Stimulated activated naive CD8-positive, alpha-beta T cell treated with anti-CD3 and anti-CD28 coated beads, Interleukin-15, amount 100 ng/mL, for 72 hours (primary cell): ENCODE data around the gene ANO3.

Source experiments
- ATAC-seq: fragments of 150-1000 bp; cut with Tn5 transposase; 2 replicates; pipeline ENCODE4 v1.10.0; 2021; ENCODE audit warnings: mild to moderate bottlenecking, moderate library complexity
- DNase-seq, 2 donors: peaks; one replicate each; pipeline ENCODE4 v3.0.0; 2021 to 2022
- H3K27ac Mint-ChIP-seq, 2 donors: one replicate each; pipeline ENCODE4 v1.8.0; 2022; ENCODE audit warnings: mild to moderate bottlenecking in 2 of 2, mixed read lengths in 2 of 2, moderate library complexity in 2 of 2
- H3K27me3 Mint-ChIP-seq: one replicate; pipeline ENCODE4 v1.8.0; 2022; ENCODE audit warnings: mixed read lengths
- H3K4me1 Mint-ChIP-seq: one replicate; pipeline ENCODE4 v1.8.0; 2022; ENCODE audit warnings: mild to moderate bottlenecking, mixed read lengths
- H3K4me3 Mint-ChIP-seq, 2 donors: one replicate each; pipeline ENCODE4 v1.8.0; 2022; ENCODE audit warnings: mild to moderate bottlenecking in 2 of 2, mixed read lengths in 2 of 2, moderate library complexity in 1 of 2
- H3K9me3 Mint-ChIP-seq, 2 donors: one replicate each; pipeline ENCODE4 v1.8.0; 2022; ENCODE audit warnings: mixed read lengths in 2 of 2

ANO3 gene

DNA sequence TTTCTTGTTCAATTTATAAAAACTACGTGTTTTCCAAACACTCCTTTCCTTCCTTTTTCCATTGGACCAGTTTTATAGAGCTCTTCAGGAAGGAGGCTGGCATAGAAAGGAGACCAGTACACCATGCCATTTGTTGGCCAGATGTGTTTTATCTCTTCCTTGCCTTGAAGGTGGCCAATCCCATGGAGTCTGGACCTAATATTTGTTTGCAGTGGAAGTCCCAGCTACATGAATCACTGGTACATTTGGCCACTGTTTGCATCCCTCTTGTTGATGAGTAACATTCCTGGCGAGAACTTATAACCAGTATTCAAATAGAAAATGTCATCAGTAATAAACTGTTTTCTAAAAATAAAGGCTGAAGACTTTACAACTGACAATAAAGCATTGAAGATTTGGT lies 110.2 kb downstream of the ANO3 start:
- no peak for ATAC-seq
- DNase-seq = no peak
- Mint-ChIP-seq H3K9me3 (peaks cover 0 to 7% of the 10 kb centered on the region in 2 donors), H3K4me3 (no peak overlapping the region), H3K27me3 (no peaks in the 10 kb centered on the region), H3K27ac (no peak overlapping the region), H3K4me1 (no peaks in the 10 kb centered on the region)

DNA sequence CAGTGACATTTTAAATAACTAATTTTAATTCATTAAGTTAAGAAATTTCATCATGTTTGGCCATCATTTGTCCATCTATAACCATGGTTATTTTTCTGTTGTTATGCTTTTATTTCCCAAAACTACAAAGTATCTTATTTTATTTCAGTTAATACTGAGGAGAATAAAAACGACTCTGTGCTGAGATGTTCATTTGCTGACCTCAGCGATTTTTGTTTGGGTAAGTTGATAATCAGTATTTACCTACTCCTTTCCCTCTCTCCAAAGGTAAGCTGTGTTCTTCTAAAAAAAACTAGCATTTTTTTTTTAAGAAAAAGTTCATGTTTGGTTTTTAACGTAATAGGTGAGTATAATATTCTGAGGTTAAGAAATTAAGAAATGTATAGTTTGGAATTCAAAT lies 111.7 kb downstream of the ANO3 start:
- Mint-ChIP-seq H3K9me3 (peaks cover under 1 to 8% of the 10 kb centered on the region in 2 donors), H3K27me3 (no peaks in the 10 kb centered on the region), H3K27ac (no peak overlapping the region), H3K4me1 (no peaks in the 10 kb centered on the region), H3K4me3 (no peak overlapping the region)
- ATAC-seq (no peak), DNase-seq (no peak)

DNA sequence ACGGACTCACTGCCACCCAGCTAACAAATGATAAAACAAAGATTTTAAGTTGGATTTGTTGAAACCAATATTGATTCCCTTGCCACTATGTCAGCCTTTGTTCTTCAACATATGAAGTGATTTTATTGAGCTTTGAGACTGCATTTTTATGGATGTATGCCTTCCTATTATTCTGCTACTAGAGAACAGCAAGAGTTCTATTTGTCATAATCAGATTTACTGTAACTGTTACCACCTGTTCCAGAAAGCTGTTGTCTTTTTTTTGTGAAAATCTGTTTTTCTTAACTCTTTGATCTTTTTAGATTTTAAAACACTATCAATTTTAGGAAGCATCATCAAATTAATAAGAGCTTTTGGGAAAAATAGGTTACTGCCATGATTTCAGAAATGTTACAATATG lies 125.7 kb downstream of the ANO3 start:
- no peak for ATAC-seq
- DNase-seq = no peak
- Mint-ChIP-seq H3K4me1 (no peaks in the 10 kb centered on the region), H3K4me3 (no peak overlapping the region), H3K9me3 (peaks cover 3 to 23% of the 10 kb centered on the region in 2 donors), H3K27ac (no peak overlapping the region), H3K27me3 (no peaks in the 10 kb centered on the region)

DNA sequence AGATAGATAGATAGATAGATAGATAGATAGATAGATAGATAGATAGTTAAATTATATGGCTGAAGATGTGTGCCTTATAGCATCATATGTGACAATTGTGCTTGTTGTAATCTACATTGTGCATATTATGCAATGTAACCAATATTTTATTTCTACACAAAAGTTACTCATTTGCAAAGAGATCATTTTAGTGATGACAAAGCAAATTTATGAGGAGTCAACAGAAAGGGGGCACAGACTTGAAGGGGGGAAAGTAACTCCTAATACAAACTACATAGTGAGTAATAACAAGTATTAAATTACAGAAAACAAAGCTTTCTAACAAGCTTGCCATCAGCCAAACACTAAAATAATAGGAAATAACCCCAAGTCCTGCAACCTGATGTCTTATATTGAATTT lies 133.3 kb downstream of the ANO3 start:
- no peak overlapping the region for H3K27ac Mint-ChIP-seq
- H3K4me1 Mint-ChIP-seq = no peaks in the 10 kb centered on the region
- no peaks in the 10 kb centered on the region for H3K27me3 Mint-ChIP-seq
- ATAC-seq (no peak), DNase-seq (no peak)
- H3K9me3 Mint-ChIP-seq = peaks cover 3 to 6% of the 10 kb centered on the region in 2 donors
- no peak overlapping the region for H3K4me3 Mint-ChIP-seq

DNA sequence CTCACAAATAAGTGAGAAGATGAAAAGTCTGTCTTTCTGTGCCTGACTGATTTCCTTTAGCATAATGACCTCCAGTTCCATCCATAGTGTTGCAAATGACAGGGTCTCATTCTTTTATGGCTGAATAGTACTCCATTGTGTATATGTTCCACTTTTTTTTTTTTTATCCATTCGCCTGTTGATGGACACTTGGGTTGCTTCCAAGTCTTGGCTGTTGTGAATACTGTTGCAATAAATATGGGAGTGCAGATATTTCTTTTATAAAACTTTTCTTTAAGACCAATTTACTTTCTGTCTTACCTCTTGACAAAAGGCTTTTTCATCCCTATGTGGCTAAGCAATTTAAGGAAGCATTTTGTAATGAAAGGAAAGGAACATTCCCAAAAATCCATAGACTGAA lies 135.6 kb downstream of the ANO3 start:
- ATAC-seq = no peak
- no peak overlapping the region for H3K27ac Mint-ChIP-seq
- H3K27me3 Mint-ChIP-seq = no peaks in the 10 kb centered on the region
- H3K9me3 Mint-ChIP-seq = no peaks in the 10 kb centered on the region
- no peak overlapping the region for H3K4me3 Mint-ChIP-seq
- H3K4me1 Mint-ChIP-seq = no peaks in the 10 kb centered on the region
- DNase-seq = no peak

DNA sequence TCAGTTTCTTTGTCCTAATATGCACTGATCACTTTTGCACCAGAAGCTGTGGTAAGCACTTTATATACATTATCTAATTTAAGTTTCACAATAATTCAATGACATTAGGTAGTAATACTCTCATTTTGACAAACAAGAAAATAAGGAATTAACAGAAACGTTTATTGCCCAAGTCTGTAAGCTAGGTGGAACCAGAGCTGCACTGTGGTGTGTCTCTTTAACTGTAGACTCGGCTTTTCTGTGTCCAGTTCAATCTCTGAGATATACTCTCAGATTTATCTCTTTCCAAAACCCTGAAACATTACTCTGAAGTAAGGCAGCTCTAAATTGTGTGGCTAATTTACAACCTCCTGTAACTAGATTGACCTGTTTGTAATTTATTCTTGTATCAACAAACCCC lies 139.1 kb downstream of the ANO3 start:
- H3K9me3 Mint-ChIP-seq = no peaks in the 10 kb centered on the region
- ATAC-seq = no peak

DNA sequence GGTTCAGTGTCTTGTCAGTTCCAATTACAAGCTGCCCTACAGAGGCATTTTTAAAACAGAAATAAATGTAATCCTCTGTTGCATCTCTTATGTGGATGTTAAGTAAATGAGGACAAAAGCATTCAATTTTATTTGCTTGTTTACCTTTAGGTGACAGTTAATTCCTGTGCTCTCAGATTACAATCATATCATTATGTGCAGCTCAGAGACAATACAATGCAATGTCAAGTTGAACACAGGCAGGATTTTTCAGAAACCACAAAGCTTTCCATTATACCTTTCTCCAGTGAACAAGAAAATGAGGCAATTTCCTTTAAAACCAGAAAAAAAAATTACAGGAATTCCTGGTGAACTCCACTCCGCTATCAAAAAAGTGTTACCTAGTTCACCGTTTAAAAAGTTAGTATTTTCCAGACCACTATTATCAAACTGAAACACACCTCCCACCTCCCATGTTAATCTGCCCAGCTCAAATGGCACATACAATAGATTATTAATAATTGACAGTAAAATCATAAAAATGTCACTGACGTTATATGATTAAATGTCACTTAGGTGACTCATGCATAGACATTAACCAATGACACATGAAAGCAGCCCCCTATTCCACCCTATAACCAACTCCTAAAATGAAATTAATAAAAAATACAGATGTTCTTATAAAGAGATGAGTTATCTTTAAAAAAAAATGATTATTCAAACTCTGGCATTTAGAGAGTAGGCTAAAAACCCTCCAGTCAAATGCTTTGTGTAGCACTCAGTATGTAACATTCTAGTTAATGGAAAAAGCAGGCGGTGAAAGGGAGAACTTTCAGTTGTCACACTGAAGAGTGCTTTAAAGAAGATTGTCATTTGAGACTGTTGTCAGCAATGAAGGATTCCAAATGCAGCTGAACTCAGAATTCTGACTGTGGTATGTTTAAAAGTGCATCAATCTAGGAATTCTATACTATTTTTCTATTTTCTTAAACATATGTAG lies 141.6 kb downstream of the ANO3 start:
- ATAC-seq = no peak
- Mint-ChIP-seq H3K4me1 (no peaks in the 10 kb centered on the region), H3K4me3 (no peak overlapping the region), H3K27me3 (no peaks in the 10 kb centered on the region), H3K9me3 (no peaks in the 10 kb centered on the region), H3K27ac (no peak overlapping the region)
- DNase-seq = no peak

More for the DNA sequence above, 139.1 kb downstream of the ANO3 start:
- no peaks in the 10 kb centered on the region for H3K27me3 Mint-ChIP-seq
- H3K4me3 Mint-ChIP-seq = no peak overlapping the region
- no peak for DNase-seq
- H3K27ac Mint-ChIP-seq = no peak overlapping the region
- no peaks in the 10 kb centered on the region for H3K4me1 Mint-ChIP-seq

DNA sequence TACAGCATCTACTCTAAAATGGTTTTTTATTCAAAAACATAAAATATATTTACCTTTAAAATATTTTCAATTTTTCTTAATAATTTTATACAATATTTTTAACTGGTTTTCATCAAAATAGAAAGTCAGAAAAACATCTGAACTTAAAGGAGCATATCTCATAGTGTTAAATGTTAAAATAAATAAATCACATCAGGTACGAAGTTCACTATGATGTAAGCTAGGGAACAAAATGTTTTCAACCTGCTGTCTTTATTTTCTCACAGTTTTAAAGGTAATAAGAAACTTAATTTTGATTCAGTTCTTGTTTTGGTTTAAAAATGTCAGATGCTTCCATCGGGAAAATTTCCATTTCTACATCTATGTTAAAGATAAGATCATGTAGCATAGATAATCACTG lies 142.5 kb downstream of the ANO3 start:
- Mint-ChIP-seq H3K27me3 (no peaks in the 10 kb centered on the region), H3K9me3 (peaks cover 0 to under 1% of the 10 kb centered on the region in 2 donors), H3K27ac (no peak overlapping the region), H3K4me3 (no peak overlapping the region), H3K4me1 (no peaks in the 10 kb centered on the region)
- DNase-seq (no peak), ATAC-seq (no peak)

DNA sequence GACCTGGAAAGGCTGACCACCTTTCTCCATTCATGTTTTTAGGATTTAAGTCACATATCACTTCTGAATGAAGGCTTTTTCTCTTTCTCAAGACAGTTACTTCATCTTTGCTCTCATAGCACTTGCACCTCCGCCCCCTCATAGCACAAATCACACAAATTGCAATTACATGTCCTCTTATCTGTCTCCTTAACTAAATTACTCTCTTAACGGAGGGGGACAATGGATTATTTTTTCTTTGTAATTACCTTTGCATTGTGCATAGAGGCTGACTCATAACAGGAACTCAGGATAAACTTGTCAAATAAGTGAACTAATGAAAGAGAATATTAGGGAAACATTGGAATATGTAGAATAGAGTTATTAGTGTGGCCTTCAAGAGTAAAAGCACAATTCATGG lies 145.5 kb downstream of the ANO3 start:
- ATAC-seq (no peak), DNase-seq (no peak)
- H3K27me3 Mint-ChIP-seq = no peaks in the 10 kb centered on the region
- H3K4me3 Mint-ChIP-seq = no peak overlapping the region
- no peak overlapping the region for H3K27ac Mint-ChIP-seq
- peaks cover 0 to 10% of the 10 kb centered on the region in 2 donors for H3K9me3 Mint-ChIP-seq
- H3K4me1 Mint-ChIP-seq = no peaks in the 10 kb centered on the region

DNA sequence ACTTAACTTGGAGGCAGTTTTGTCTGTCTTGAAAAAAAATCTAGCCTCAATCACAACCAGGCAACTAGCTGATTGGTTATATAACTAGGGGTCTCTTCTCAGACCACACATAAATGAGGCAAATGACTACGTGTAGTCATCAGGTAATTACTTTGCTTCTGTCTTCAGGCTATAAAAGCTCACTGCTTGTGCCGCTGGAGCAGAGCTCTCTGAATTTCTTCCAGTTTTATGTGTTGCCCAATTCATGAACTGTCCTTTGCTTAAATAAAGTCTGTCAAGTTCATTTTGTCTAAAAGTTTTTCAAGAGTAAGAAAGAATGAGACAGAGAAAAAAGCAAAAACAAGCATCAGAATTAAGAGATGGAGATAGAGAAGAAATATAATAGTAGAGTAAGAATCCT lies 146.8 kb downstream of the ANO3 start:
- Mint-ChIP-seq H3K27ac (no peak overlapping the region), H3K4me1 (no peaks in the 10 kb centered on the region), H3K27me3 (no peaks in the 10 kb centered on the region), H3K4me3 (no peak overlapping the region), H3K9me3 (peaks cover 6 to 15% of the 10 kb centered on the region in 2 donors)
- ATAC-seq (no peak), DNase-seq (no peak)

DNA sequence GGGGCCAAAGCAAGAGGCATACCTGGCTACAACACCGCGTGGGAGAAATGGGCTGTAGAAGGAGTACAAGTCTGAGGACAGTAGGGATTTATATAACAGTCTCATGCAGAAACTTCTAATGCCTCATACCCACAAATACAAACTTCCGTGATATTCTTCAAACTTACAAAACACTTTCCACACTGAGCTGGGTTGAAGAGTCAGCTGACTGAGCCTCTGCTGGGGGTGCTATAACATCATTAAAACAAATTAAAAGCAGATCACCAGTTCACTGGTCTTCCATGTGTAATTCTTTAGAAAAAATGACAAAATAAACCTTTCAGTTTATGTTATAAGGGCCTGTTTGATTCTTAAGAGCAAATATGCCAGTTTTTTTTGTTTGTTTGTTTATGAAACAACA lies 148.1 kb downstream of the ANO3 start:
- H3K9me3 Mint-ChIP-seq = peaks cover 15% of the 10 kb centered on the region in 2 donors
- H3K27ac Mint-ChIP-seq = no peak overlapping the region
- no peak for DNase-seq
- no peaks in the 10 kb centered on the region for H3K4me1 Mint-ChIP-seq
- H3K27me3 Mint-ChIP-seq = no peaks in the 10 kb centered on the region
- ATAC-seq = no peak
- H3K4me3 Mint-ChIP-seq = no peak overlapping the region

DNA sequence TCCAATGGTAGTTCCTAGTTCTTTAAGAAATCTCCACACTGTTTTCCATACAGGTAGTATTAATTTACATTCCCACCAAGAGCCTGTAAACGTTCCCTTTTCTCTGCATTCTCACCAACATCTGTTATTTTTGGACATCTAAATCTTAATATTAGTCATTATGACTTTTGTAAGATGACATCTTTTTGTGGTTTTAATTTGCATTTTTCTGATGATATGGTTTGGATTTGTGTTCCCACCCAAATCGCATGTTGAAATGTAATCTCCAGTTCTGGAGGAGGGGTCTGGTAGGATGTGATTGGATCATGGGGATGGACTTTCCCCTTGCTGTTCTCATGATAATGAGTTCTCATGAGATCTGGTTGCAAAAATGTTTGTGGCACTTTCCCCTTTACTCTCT lies 151.2 kb downstream of the ANO3 start:
- DNase-seq (no peak), ATAC-seq (no peak)
- H3K4me3 Mint-ChIP-seq = no peak overlapping the region
- H3K27ac Mint-ChIP-seq = no peak overlapping the region
- no peaks in the 10 kb centered on the region for H3K4me1 Mint-ChIP-seq
- H3K27me3 Mint-ChIP-seq = no peaks in the 10 kb centered on the region
- peaks cover 15 to 29% of the 10 kb centered on the region in 2 donors for H3K9me3 Mint-ChIP-seq

DNA sequence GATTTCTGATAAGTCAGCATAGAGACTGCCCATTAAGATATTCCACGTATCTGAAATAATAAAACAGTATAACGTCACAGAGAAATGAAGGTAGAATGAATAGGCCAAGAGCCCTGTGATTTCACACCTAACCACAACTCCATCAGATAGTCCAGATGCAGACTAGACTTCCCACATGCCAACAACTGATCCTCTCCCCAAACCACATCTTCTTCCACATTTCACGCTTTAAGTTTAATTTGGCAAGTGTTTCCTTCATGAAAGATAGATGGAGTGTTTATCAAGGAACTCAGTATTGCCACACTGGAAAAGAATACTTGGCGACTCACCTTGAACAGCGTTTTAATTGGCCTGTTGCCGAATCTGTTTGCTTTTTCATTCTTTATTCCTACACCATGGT lies 158.6 kb downstream of the ANO3 start:
- H3K27me3 Mint-ChIP-seq = no peaks in the 10 kb centered on the region
- H3K27ac Mint-ChIP-seq = no peak overlapping the region
- peaks cover 0 to 30% of the 10 kb centered on the region in 2 donors for H3K9me3 Mint-ChIP-seq
- no peak for DNase-seq
- no peak for ATAC-seq
- no peak overlapping the region for H3K4me3 Mint-ChIP-seq
- no peaks in the 10 kb centered on the region for H3K4me1 Mint-ChIP-seq

DNA sequence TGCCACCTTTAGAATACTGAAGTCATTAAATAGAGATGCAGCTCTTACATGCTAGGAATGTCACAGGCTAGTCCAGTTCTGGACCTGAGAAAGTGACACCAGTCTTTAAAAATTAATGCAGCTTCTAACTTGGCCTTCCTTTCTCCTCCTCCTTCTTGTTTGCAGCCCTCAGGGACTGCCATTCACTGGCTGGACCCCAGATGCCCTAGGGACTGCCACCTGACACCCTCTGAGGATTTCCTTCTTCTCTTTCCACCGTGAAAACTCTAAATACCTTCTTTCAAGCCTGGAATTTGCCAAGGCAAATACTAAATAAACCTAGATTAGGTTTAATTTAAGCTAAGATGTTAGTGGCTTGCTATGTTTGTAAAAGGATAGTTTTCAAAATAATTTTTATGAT lies 161.7 kb downstream of the ANO3 start:
- ATAC-seq (no peak), DNase-seq (no peak)
- no peak overlapping the region for H3K27ac Mint-ChIP-seq
- no peaks in the 10 kb centered on the region for H3K27me3 Mint-ChIP-seq
- no peaks in the 10 kb centered on the region for H3K4me1 Mint-ChIP-seq
- H3K4me3 Mint-ChIP-seq = no peak overlapping the region
- H3K9me3 Mint-ChIP-seq = peaks cover 0 to 18% of the 10 kb centered on the region in 2 donors

DNA sequence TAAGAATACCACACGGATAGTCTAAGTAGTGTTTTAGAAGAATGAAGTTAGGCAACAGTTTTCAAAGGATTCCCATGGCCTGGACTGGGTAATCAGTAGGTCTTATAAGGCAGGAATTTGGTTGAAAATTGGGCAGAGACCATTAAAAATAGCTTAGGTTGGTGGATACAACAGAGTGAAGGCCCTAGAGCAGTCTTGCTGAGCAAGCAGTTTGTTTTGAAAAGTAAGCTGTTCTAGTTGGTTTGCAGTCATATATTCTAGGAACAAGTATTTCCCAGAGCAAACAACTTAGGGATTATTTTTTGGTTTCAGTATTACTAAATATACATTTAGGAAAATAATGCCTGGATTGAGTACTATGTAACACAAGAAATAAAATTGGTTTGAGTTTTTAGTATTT lies 175.3 kb downstream of the ANO3 start:
- Mint-ChIP-seq H3K27ac (no peak overlapping the region), H3K27me3 (no peaks in the 10 kb centered on the region), H3K4me1 (no peaks in the 10 kb centered on the region), H3K9me3 (peaks cover 8 to 13% of the 10 kb centered on the region in 2 donors), H3K4me3 (no peak overlapping the region)
- DNase-seq = no peak
- ATAC-seq = no peak

DNA sequence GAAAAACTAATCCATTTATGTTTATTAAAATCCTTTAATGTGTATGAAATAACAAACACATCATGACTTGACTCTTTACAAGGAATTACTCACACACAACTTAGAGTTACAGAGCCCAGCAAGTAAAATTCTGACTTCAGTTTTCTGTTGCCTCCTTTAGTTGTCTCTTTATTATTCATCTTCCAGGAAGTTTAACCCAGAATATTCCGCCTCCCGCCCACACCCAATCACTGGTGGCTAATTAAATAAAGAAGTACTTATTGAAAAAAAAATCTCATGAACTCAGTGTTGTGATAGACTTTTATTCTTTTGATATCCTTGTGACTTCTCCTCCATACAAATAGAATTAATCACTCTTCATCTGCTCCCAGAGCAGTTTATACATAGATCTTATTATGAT lies 178.2 kb downstream of the ANO3 start:
- Mint-ChIP-seq H3K4me3 (no peak overlapping the region), H3K27ac (no peak overlapping the region), H3K4me1 (no peaks in the 10 kb centered on the region), H3K27me3 (no peaks in the 10 kb centered on the region), H3K9me3 (peaks cover 12 to 15% of the 10 kb centered on the region in 2 donors)
- DNase-seq = no peak
- no peak for ATAC-seq

DNA sequence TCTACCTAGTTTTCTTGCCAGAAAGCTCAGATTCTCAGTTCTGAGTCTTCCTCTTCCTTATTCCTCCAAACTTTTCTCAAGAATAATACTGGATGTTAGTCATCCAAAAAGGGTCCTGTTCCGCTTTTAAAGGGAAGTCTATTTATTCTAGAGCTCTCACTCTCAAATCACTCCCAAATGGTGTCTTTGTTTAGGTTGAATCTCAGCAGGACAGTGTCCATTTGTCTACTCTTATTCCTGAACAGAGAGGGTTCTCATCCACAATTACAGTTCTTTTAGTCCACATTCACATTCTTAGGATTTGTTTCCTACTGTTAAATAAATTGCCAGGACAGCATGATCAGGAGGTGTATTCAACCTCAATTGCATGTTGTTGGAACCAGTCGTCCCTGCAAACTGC lies 178.8 kb downstream of the ANO3 start:
- ATAC-seq (no peak), DNase-seq (no peak)
- Mint-ChIP-seq H3K9me3 (peaks cover 9 to 10% of the 10 kb centered on the region in 2 donors), H3K27ac (no peak overlapping the region), H3K4me3 (no peak overlapping the region), H3K27me3 (no peaks in the 10 kb centered on the region), H3K4me1 (no peaks in the 10 kb centered on the region)
